ENCODE data around the gene BEX2.

The BEX2 gene

DNA sequence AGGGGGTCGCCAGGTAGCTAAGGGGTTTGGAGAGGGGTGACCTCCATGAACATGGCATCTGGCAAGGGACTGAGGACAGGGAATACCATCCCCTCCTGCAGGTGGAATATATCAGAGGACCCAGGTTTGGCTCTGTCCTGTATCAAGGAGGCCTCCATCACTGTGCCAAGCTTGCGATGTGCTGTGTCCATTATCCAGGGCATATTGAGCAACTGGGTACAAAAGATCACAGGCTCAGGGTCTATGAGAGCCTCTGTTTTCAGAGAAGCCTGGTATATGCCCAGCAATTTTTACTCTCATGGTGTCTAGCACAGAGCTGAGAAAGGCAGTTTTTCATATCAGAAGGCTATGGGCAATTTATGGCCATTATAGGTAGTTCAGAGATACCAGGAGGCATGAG is 17.7 kb downstream of the BEX2 start:
- no peak for TF ChIP-seq CTCF (IDR thresholded peaks at IDR 0.05)

DNA sequence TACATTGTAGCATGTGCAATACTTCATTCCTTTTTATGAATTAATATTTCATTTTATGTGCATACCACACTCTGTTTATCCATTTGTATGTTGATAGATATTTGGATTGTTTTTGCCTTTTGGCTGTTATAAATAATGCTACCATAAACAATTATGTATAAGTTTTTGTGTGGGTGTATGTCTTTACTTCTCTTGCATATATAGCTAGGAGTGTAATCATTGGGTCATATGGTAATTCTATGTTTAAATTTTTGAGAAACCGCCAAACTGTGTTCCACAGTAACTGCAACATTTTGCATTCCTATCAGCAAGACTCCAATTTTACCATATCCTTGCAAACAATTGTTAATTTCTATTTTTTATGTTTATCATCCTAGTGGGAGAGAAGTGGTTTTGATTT is 31.2 kb downstream of the BEX2 start:
- no peak for TF ChIP-seq CTCF (IDR thresholded peaks at IDR 0.05)

GRCh38 chrX:103276581-103277002 is 34.2 kb downstream of the BEX2 start, which contains the start of gene TCEAL5:
TCEAL5 (minus strand) TSS chrX:103276750; CDS start chrX:103274563, 2,187 bp downstream.
- no peak for TF ChIP-seq CTCF (IDR thresholded peaks at IDR 0.05)

DNA sequence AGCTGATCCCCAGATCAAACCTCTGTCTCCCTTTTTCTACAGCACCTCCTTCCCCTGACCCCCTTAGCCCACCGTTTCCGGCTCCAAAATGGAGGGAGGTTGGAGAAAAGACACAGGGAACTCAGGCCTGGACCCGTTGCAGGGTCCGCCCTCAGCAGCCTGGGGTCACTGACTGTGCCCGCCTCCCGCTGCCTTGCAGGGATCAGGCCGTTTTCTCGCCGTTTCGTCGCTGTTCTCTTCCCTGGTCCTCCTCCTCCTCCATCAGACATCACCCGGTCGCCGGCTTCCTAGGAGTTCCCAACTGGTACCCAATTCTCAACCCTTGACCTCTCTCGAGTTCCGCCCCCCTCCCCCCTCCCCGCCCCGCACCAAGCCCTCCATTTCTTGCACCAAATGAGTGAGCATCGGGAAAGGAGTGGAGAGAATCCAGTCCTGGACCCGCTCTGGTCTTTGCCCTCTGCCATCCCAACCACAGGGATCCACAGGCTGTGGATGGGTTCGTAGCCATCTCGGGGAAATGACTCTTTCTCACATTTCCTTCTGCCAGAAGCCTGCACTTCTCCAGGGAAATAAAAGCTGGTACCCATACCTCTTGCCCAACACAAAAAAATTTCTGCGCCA is 34.7 kb downstream of the BEX2 start:
- no peak for TF ChIP-seq CTCF (IDR thresholded peaks at IDR 0.05)

- TF ChIP-seq CTCF (IDR thresholded peaks at IDR 0.05): no peak
Measured at GRCh38 chrX:103274284-103274683, 36.5 kb downstream of the BEX2 start.
